B cell (primary cell): ENCODE data around the gene CAMTA1.

Source experiments
- CTCF ChIP-seq: fragments of 200-600 bp; IDR thresholded peaks from one replicate; pipeline ENCODE4 v1.8.0; 2022; ENCODE audit warnings: antibody characterized with exemption, mild to moderate bottlenecking
- EZH2 ChIP-seq: IDR thresholded peaks from 2 replicates; pipeline ENCODE4 v1.6.1; 2012; ENCODE audit warnings: borderline replicate concordance, low read depth, mild to moderate bottlenecking, moderate library complexity, low read length; ENCODE audit not compliant: insufficient read depth, poor library complexity, severe bottlenecking

- TF ChIP-seq CTCF = no peak
- TF ChIP-seq EZH2 = no peak
Observed at GRCh38 chr1:6860401-6860800, 75.1 kb downstream of the CAMTA1 start.
